Chondrocyte (in vitro differentiated cells): ENCODE measurements around the gene NSD1. TPM values are rescaled to one million over a fixed set of nuclear protein-coding genes. Genes with fewer than 3 reads are reported as not detected.

Experiments used
- DNase-seq: peaks from one replicate; pipeline ENCODE4 v3.0.0; 2021; ENCODE audit warnings: mixed read lengths, low spot score
- H3K27ac Mint-ChIP-seq: one replicate; pipeline ENCODE4 v1.8.0; 2021; ENCODE audit warnings: mild to moderate bottlenecking, moderate library complexity, mixed read lengths; ENCODE audit not compliant: unreplicated experiment
- H3K27me3 Mint-ChIP-seq: 2 replicates; pipeline ENCODE4 v1.8.0; 2021; ENCODE audit warnings: low read depth, mixed read lengths
- H3K36me3 Mint-ChIP-seq: 2 replicates; pipeline ENCODE4 v1.8.0; 2021; ENCODE audit warnings: low read depth, mixed read lengths
- H3K4me1 Mint-ChIP-seq: 2 replicates; pipeline ENCODE4 v1.8.0; 2021; ENCODE audit warnings: low read depth, mild to moderate bottlenecking, mixed read lengths
- H3K4me3 Mint-ChIP-seq: one replicate; pipeline ENCODE4 v1.8.0; 2021; ENCODE audit warnings: mild to moderate bottlenecking, moderate library complexity, mixed read lengths; ENCODE audit not compliant: unreplicated experiment
- H3K9me3 Mint-ChIP-seq: 2 replicates; pipeline ENCODE4 v1.8.0; 2021; ENCODE audit warnings: low read depth, mixed read lengths
- total RNA-seq: library from RNA; stranded (reverse); gene quantifications from 3 replicates; pipeline ENCODE4 v1.2.1, GENCODE V29; 2021
- TF ChIP-seq, protein P1 (sequence below): fragments of 200-600 bp; sonication (generic); IDR thresholded peaks from 2 replicates; pipeline ENCODE4 v1.5.0; 2021; ENCODE audit warnings: antibody characterized with exemption, mild to moderate bottlenecking, moderate library complexity

Gene NSD1
- total RNA-seq, 1 donor from 2014 or later, result 67.3 TPM

- H3K9me3 Mint-ChIP-seq, result no peaks in the 10 kb centered on the region
- TF ChIP-seq, protein P1, sequence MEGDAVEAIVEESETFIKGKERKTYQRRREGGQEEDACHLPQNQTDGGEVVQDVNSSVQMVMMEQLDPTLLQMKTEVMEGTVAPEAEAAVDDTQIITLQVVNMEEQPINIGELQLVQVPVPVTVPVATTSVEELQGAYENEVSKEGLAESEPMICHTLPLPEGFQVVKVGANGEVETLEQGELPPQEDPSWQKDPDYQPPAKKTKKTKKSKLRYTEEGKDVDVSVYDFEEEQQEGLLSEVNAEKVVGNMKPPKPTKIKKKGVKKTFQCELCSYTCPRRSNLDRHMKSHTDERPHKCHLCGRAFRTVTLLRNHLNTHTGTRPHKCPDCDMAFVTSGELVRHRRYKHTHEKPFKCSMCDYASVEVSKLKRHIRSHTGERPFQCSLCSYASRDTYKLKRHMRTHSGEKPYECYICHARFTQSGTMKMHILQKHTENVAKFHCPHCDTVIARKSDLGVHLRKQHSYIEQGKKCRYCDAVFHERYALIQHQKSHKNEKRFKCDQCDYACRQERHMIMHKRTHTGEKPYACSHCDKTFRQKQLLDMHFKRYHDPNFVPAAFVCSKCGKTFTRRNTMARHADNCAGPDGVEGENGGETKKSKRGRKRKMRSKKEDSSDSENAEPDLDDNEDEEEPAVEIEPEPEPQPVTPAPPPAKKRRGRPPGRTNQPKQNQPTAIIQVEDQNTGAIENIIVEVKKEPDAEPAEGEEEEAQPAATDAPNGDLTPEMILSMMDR, result no peak
- no peak overlapping the region for H3K4me3 Mint-ChIP-seq
- H3K4me1 Mint-ChIP-seq, result no peaks in the 10 kb centered on the region
- no peak for DNase-seq
- no peaks in the 10 kb centered on the region for H3K27me3 Mint-ChIP-seq
- no peak overlapping the region for H3K27ac Mint-ChIP-seq
- peaks cover 29% of the 10 kb centered on the region for H3K36me3 Mint-ChIP-seq
These were observed 157.4 kb downstream of the NSD1 start for GRCh38 chr5:177290816-177291596.

- no peak overlapping the region for H3K4me3 Mint-ChIP-seq
- DNase-seq, result no peak
- H3K27me3 Mint-ChIP-seq, result no peaks in the 10 kb centered on the region
- peaks cover 27% of the 10 kb centered on the region for H3K36me3 Mint-ChIP-seq
- no peaks in the 10 kb centered on the region for H3K9me3 Mint-ChIP-seq
- no peak overlapping the region for H3K27ac Mint-ChIP-seq
- TF ChIP-seq, protein P1, result no peak
- no peaks in the 10 kb centered on the region for H3K4me1 Mint-ChIP-seq
These were observed 158.2 kb downstream of the NSD1 start for GRCh38 chr5:177291735-177292134.

- Mint-ChIP-seq H3K4me3 (no peak overlapping the region), H3K9me3 (no peaks in the 10 kb centered on the region), H3K4me1 (peaks cover 2% of the 10 kb centered on the region), H3K27ac (no peak overlapping the region), H3K36me3 (peaks cover 25% of the 10 kb centered on the region), H3K27me3 (no peaks in the 10 kb centered on the region)
- TF ChIP-seq, protein P1, result no peak
- DNase-seq, result no peak
These were observed 160.4 kb downstream of the NSD1 start for GRCh38 chr5:177293819-177294581.

DNA sequence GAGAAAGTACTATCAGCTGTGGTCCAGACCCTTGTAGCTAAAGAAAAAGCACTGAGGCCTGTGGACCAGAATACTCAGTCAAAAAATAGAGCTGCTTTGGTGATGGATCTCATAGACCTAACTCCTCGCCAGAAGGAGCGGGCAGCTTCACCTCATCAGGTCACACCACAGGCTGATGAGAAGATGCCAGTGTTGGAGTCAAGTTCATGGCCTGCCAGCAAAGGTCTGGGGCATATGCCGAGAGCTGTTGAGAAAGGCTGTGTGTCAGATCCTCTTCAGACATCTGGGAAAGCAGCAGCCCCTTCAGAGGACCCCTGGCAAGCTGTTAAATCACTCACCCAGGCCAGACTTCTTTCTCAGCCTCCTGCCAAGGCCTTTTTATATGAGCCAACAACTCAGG, 161.1 kb downstream of the NSD1 start:
- H3K27me3 Mint-ChIP-seq, result no peaks in the 10 kb centered on the region
- no peak for DNase-seq
- peaks cover 22% of the 10 kb centered on the region for H3K36me3 Mint-ChIP-seq
- H3K4me3 Mint-ChIP-seq, result no peak overlapping the region
- no peak overlapping the region for H3K27ac Mint-ChIP-seq
- no peaks in the 10 kb centered on the region for H3K9me3 Mint-ChIP-seq
- TF ChIP-seq, protein P1, result no peak
- peaks cover 5% of the 10 kb centered on the region for H3K4me1 Mint-ChIP-seq

DNA sequence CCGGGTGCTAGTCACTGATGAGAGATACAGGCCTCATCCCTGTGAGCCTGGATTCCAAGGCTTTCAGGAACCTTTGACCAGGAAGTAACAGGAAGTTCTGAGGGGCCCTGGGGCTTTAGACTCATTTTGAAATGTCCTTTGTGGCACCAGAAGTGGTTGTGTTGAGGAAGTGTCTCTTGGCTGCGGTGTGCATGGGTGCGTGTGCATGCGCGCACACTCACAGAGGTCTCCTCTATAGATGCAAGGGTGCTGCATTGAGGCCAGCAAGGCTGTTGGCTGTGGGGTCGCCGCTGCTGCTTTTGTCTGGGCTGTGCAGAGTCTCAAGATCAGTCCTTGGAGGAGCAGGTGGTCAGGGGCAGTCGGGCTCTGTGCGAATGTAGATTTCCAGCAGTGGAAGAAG, 162.4 kb downstream of the NSD1 start:
- no peak for DNase-seq
- no peak overlapping the region for H3K27ac Mint-ChIP-seq
- no peaks in the 10 kb centered on the region for H3K9me3 Mint-ChIP-seq
- H3K4me1 Mint-ChIP-seq, result peaks cover 16% of the 10 kb centered on the region
- peaks cover 20% of the 10 kb centered on the region for H3K36me3 Mint-ChIP-seq
- no peaks in the 10 kb centered on the region for H3K27me3 Mint-ChIP-seq
- TF ChIP-seq, protein P1, result no peak
- H3K4me3 Mint-ChIP-seq, result no peak overlapping the region
